Measurements from ENCODE around the gene WFIKKN2.

GRCh38 chr17:50858486-50859225, 23.3 kb downstream of the WFIKKN2 start:
- no peak for TF ChIP-seq POLR2A (IDR thresholded peaks at IDR 0.05; ENCODE audit: low read depth, low read length)
- TF ChIP-seq CTCF (conservative IDR thresholded peaks at IDR 0.05; ENCODE audit: low read depth, low read length) = no peak

All from IMR-90 (cell line).